ENCODE measurements around the gene DDB1.

Gene DDB1

DNA sequence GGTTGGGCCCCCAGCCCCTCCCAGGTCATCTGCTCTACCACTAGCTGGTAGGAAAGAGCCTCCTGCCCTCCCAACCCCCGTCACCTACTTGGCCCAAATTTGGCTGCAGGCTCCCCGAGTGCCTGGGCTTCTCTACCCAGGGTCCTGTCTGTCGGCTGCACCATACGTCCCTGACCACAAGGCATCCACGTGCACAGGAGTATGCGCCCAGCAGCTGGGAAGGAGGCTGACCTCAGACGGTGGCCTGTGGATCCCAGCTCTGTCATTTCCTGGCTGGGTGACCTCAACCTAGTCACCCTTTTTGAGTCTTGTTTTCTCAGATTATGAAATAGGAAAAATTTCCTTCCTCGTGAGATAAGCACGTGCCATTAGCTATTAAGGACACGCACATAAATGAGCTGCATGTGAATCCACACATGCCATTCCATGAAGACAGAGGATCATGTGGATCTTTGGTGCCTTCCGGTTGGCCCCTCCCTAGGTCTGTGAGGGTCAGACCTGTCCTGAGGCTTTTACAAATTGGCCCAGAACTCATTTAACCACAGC is 15.1 kb upstream of the DDB1 start:
- no peak overlapping the region for H3K27ac ChIP-seq
- TF ChIP-seq, protein P1, sequence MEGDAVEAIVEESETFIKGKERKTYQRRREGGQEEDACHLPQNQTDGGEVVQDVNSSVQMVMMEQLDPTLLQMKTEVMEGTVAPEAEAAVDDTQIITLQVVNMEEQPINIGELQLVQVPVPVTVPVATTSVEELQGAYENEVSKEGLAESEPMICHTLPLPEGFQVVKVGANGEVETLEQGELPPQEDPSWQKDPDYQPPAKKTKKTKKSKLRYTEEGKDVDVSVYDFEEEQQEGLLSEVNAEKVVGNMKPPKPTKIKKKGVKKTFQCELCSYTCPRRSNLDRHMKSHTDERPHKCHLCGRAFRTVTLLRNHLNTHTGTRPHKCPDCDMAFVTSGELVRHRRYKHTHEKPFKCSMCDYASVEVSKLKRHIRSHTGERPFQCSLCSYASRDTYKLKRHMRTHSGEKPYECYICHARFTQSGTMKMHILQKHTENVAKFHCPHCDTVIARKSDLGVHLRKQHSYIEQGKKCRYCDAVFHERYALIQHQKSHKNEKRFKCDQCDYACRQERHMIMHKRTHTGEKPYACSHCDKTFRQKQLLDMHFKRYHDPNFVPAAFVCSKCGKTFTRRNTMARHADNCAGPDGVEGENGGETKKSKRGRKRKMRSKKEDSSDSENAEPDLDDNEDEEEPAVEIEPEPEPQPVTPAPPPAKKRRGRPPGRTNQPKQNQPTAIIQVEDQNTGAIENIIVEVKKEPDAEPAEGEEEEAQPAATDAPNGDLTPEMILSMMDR (conservative IDR thresholded peaks at IDR 0.05) = no peak
- TF ChIP-seq ZFX (IDR thresholded peaks at IDR 0.05) = no peak

DNA sequence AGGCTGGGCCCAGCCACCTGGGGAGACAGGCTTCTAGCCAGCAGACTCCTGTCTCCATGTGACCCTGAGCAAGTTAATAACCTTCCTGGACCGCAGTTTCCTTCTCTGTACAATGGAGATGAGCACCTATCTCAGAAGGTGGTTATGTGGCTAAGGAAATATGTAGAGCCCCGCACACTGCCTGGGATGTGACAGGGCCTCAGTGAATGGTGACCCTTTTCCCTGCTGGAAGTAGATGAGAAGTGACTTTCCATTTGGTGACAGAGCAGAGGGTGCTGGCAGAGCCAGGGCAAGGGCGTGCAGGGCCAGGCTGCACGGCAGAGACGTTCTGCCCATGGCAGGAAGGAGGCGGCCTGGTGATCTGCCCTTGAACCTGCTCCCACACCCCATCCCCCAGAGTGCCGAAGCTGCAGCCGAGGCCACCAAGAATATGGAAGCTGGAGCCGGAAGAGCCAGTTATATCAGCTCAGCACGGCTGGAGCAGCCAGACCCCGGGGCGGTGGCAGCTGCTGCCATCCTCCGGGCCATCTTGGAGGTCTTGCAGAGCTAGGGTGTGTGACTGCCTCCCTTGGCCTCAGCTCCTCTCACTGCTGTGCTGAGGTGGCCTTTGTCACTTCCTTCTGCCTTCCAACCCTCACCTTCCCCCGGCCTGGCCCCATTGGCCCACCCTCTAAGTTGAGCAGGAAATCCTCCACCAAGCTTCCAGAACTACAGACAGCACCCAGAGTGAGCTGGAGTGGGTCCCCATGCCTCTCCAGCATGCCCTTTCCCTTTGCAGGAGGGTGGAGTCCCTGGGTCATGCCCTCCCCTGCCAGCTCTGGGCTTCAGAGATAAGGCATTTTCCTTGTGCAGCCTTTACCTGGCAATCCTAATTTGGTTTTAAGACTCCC is 13.3 kb upstream of the DDB1 start:
- no peak overlapping the region for H3K27ac ChIP-seq
- TF ChIP-seq, protein P1 (conservative IDR thresholded peaks at IDR 0.05) = no peak
- TF ChIP-seq ZFX (IDR thresholded peaks at IDR 0.05) = no peak

DNA sequence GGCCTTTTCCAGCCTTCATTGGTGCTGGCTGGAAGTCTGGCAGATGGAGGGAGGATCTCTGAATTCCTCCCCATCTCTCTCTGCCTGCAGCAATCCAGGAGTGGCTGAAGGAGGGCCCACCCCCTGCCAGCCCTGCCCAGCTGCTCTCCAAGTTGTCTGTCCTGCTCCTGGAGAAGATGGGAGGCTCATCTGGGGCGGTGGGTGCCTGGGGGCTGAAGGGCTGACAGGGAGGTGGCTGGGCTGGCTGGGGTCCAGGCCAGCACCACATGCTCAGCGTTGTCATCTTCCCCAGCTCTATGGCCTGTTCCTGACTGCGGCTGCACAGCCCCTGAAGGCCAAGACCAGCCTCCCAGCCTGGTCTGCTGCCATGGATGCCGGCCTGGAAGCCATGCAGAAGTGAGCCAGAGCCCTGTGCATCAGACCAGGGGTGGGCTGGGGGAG is 12.3 kb upstream of the DDB1 start:
- TF ChIP-seq ZFX (IDR thresholded peaks at IDR 0.05) = no peak
- TF ChIP-seq, protein P1 (conservative IDR thresholded peaks at IDR 0.05) = no peak
- no peak overlapping the region for H3K27ac ChIP-seq

DNA sequence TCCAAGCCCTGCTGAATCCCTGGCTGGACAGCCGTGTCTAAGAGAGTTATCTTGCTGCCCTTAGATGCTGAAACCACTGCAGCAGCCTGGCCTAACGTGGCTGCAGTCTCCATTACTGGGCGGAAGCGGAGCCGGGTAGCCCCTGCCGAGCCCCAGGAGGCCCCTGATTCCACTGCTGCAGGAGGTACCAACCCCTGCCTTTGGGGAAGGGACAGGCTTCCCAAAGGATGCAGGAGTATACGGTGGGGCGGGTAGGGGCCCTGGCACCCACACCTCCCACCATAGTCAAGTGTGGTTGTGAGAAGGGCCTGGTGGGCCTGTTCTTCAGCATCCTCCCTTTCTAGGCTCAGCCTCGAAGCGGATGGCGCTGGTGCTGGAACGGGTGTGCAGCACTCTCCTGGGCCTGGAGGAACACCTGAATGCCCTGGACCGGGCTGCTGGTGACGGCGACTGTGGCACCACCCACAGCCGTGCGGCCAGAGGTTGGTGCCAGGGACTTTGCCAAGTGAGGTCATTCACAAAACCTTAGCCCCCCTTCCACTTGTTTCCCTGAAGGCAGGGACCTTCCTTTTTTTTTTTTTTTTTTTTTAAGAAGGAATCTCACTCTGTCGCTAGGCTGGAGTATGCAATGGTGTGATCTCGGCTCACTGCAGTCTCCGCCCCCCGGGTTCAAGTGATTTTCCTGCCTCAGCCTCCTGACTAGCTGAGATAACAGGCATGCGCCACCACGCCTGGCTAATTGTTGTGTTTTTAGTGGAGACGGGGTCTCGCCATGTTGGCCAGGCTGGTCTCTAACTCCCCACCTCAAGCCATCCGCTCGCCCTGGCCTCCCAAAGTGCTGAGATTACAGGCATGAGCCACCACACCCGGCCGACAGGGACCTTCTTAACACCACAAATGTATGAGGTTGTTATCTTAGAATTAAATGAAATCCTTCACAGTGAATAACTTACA is 11.2 kb upstream of the DDB1 start:
- no peak overlapping the region for H3K27ac ChIP-seq
- TF ChIP-seq ZFX (IDR thresholded peaks at IDR 0.05) = no peak
- TF ChIP-seq, protein P1 (conservative IDR thresholded peaks at IDR 0.05) = no peak

DNA sequence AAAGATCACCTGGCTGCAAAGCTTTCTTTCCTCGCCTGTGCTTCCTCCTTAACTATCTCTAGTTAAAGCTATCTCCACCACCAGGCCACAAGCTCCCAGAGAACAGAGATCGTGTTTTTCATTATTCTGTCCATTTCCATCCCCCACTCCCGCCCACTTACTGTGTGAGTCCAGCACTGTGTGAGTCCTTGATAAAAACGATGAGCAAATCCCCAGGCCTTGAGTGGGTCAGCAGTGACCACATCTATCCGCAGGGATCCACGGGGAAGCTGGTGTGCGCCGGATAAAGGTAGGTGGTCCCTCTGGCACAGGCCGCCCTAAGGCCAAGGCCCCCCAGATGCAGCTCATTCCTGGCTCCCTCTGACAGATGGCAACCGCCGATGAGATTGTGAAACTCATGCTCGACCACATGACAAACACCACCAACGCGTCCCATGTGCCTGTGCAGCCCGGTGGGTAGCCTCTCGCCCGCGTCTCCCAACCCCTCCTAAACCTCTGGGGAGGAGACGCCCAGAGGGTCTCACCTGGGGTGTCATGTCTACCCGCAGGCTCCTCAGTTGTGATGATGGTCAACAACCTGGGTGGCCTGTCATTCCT is 9.4 kb upstream of the DDB1 start:
- TF ChIP-seq, protein P1 (conservative IDR thresholded peaks at IDR 0.05) = no peak
- no peak for TF ChIP-seq ZFX (IDR thresholded peaks at IDR 0.05)
- no peak overlapping the region for H3K27ac ChIP-seq

DNA sequence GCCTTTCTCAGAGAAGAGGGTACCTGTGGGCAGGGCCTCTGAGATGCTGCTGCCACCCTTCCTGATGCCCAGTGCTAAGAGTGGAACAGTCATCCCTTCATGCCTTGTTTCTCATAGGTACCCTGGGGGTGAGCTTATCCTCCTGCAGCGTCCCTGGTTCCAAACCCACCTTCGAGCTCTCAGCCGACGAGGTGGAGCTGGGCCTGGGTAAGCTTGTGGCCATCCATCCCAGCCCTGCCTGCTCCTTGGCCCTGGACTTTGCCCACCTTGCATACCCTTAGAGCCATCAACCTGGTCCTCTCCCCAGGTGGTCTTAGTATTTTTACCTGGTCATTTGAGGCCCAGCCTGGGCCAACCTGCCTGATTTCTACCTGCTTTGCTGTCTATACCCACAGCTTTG is 8.8 kb upstream of the DDB1 start:
- no peak overlapping the region for H3K27ac ChIP-seq
- TF ChIP-seq, protein P1 (conservative IDR thresholded peaks at IDR 0.05) = no peak
- TF ChIP-seq ZFX (IDR thresholded peaks at IDR 0.05) = no peak
